Esophagus squamous epithelium (tissue), 5 donors: Measurements from ENCODE around the gene PARP14. TPM values are rescaled to one million over a fixed set of nuclear protein-coding genes. Genes with fewer than 3 reads are reported as not detected.
A peak's percentile ranks its signal among the peaks of the same experiment; 100 is the strongest.

Experiments
- DNase-seq: peaks from one replicate; lab custom pipeline; 2025; lab: John Stamatoyannopoulos, UW
- H3K27ac ChIP-seq, 4 donors: fragments of 200-600 bp; sonication (generic); one replicate each; pipeline ENCODE4 v1.5.1; 2016 to 2019; ENCODE audit warnings: mild to moderate bottlenecking in 1 of 4
- H3K27me3 ChIP-seq, 4 donors: fragments of 200-600 bp; sonication (generic); 1 replicate in 3 of 4; 2 replicates in 1 of 4; pipeline versions ENCODE4 v1.5.1 to v1.6.0; 2017 to 2021; ENCODE audit warnings: antibody characterized with exemption in 1 of 4
- H3K36me3 ChIP-seq, 3 donors: fragments of 200-600 bp; sonication (generic); one replicate each; pipeline ENCODE4 v1.5.1; 2016 to 2019
- H3K4me1 ChIP-seq, 3 donors: fragments of 200-600 bp; sonication (generic); one replicate each; pipeline ENCODE4 v1.5.1; 2017 to 2019
- H3K4me3 ChIP-seq, 4 donors: fragments of 200-600 bp; sonication (generic); 1 replicate in 3 of 4; 2 replicates in 1 of 4; pipeline ENCODE4 v1.5.1; 2016 to 2019; ENCODE audit warnings: mild to moderate bottlenecking in 2 of 4, moderate library complexity in 1 of 4
- H3K9me3 ChIP-seq, 3 donors: fragments of 200-600 bp; sonication (generic); one replicate each; pipeline ENCODE4 v1.5.1; 2016 to 2019
- POLR2A ChIP-seq, 4 donors: fragments of 450-650 bp; IDR thresholded peaks; one replicate each; pipeline ENCODE4 v1.6.1; 2017; ENCODE audit warnings: antibody characterized with exemption in 4 of 4, mild to moderate bottlenecking in 4 of 4, moderate library complexity in 3 of 4
- WGBS, 2 donors: methylation state at CpG; one replicate each; pipeline ENCODE4 v1.1.5; 2018; 5-methylcytosine and 5-hydroxymethylcytosine counted together
- intact Hi-C: fragments of 100-400 bp; cut with DNase I; formaldehyde crosslinking; loops from one replicate; pipeline ENCODE4 v1.15.0; 2022
- total RNA-seq, 4 donors: library from RNA; depleted of rRNA; stranded (reverse); fragments of >200 nt; gene quantifications; one replicate each; pipeline ENCODE4 v1.1.0, GENCODE V29; 2016
- TF ChIP-seq, protein P1 (sequence below), 6 experiments: fragments of 450-650 bp in 4 of 6; fragments of 200-600 bp in 2 of 6; sonication (generic) in 2 of 6; IDR thresholded peaks; one replicate each; pipeline ENCODE4 v1.5.1; 2016 to 2019; ENCODE audit warnings: antibody characterized with exemption in 6 of 6, mild to moderate bottlenecking in 4 of 6, moderate library complexity in 4 of 6
- donor health status: DM: yes; HTN: yes; CAD: no.

Gene PARP14
- total RNA-seq, 4 donors from 2014 or later, result 9.5 to 34.1 (median 22.9) TPM

- Histone ChIP-seq H3K4me3 (no peak overlapping the region), H3K36me3 (peaks cover 0 to 24% (median 0%) of the 10 kb centered on the region in 3 donors), H3K27me3 (no peaks in the 10 kb centered on the region), H3K9me3 (no peaks in the 10 kb centered on the region), H3K4me1 (no peaks in the 10 kb centered on the region), H3K27ac (peak overlapping the region in 1 of 4 donors; percentile 28)
- no peak for DNase-seq
- WGBS, 2 donors, result 75 to 78% methylated on average over 3 of the region's 3 CpGs
- intact Hi-C loops, result no loop called here
- TF ChIP-seq, protein P1, sequence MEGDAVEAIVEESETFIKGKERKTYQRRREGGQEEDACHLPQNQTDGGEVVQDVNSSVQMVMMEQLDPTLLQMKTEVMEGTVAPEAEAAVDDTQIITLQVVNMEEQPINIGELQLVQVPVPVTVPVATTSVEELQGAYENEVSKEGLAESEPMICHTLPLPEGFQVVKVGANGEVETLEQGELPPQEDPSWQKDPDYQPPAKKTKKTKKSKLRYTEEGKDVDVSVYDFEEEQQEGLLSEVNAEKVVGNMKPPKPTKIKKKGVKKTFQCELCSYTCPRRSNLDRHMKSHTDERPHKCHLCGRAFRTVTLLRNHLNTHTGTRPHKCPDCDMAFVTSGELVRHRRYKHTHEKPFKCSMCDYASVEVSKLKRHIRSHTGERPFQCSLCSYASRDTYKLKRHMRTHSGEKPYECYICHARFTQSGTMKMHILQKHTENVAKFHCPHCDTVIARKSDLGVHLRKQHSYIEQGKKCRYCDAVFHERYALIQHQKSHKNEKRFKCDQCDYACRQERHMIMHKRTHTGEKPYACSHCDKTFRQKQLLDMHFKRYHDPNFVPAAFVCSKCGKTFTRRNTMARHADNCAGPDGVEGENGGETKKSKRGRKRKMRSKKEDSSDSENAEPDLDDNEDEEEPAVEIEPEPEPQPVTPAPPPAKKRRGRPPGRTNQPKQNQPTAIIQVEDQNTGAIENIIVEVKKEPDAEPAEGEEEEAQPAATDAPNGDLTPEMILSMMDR (IDR thresholded peaks at IDR 0.05), result no peak
- no peak for TF ChIP-seq POLR2A (IDR thresholded peaks at IDR 0.05)
Observed at GRCh38 chr3:122773944-122774509, 93.4 kb downstream of the PARP14 start.

DNA sequence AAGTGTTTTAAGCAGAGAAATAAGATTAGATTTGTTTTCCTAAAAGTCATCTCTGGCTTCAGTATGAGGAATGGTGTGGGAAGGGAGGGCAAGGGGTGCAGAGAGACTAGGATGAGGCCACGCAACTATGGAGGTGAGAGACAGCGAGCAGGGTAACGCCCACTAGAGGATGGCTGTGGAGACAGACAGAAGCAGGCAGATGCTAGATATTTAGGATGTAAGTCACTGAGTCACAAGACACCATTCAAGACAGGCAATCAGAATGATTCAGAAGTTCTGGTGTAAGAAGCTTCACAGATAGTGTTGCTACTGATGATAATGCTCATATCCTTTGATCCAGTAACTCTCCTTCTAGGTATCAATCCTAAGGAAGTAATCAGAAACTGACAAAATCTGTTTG lies 93.9 kb downstream of the PARP14 start:
- no peaks in the 10 kb centered on the region for H3K27me3 ChIP-seq
- no peak overlapping the region for H3K4me3 ChIP-seq
- H3K4me1 ChIP-seq, result no peaks in the 10 kb centered on the region
- no peak for DNase-seq
- TF ChIP-seq, protein P1 (IDR thresholded peaks at IDR 0.05), result no peak
- no peak for TF ChIP-seq POLR2A (IDR thresholded peaks at IDR 0.05)
- H3K9me3 ChIP-seq, result no peaks in the 10 kb centered on the region
- H3K36me3 ChIP-seq, result peaks cover 0 to 22% (median 0%) of the 10 kb centered on the region in 3 donors
- peak overlapping the region in 1 of 4 donors; percentile 28 for H3K27ac ChIP-seq
- intact Hi-C loops, result no loop called here
- 87 to 95% methylated on average over 3 of the region's 3 CpGs for WGBS, 2 donors

DNA sequence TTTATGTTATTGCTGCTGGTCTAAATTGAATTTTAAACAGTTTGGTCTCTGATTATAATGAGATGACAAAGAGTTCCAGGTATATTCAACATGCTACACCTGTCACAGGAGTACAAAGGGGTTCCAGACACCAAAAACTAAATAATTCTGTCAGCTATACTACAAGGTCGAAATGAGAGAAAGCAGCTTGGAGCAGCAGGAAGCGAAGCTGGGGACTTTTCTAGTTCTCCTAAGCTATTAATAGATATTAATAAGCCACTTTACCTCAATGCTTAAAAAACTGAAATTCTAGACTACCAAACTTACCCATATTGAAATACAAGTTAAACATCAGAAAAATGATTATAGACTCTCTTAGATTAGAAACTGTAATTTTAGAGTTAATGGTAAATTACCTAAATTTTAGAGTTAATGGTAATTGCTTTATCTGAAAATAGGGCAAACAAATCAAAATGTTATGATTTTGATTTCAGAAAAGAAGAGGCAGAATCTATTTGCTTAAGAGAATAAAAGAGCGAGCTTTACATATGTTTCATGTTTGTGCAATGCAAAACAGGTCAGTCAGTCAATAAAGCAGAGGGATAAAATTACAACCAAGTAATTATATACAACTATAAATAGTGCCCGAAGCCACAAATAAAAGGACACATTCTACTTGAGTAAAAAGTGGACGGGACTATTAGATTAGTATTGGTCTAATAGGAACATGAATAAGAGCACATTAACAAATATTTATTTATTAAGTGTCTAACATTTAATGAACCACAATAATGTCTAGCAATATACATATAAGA lies 96.2 kb downstream of the PARP14 start:
- no peaks in the 10 kb centered on the region for H3K9me3 ChIP-seq
- H3K27ac ChIP-seq, result no peak overlapping the region
- no peak for TF ChIP-seq POLR2A (IDR thresholded peaks at IDR 0.05)
- DNase-seq, result no peak
- H3K4me3 ChIP-seq, result no peak overlapping the region
- intact Hi-C loops, result no loop called here
- 72 to 77% methylated on average over 5 of the region's 5 CpGs for WGBS, 2 donors
- peaks cover 0 to 13% (median 0%) of the 10 kb centered on the region in 3 donors for H3K36me3 ChIP-seq
- H3K27me3 ChIP-seq, result no peaks in the 10 kb centered on the region
- H3K4me1 ChIP-seq, result no peaks in the 10 kb centered on the region

DNA sequence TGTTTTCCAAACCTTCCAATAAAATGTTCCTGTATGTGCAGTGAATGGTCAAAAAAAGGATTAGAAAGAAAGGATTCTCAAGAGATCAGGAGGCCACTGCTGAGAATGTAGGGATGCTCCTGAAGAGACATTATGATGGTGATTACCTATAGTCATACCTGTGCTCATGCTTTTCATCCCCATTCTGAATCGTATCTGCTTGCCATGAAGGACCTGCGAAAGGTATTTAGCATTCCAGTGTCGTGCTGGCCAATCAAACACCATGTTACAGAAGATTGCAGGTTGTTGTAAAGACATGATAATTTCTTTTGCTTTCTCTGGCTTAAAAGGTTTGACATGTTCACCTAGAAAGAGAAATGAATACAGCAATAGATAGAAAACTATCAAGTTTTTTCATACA lies 96.9 kb downstream of the PARP14 start:
- Histone ChIP-seq H3K4me3 (no peak overlapping the region), H3K27me3 (no peaks in the 10 kb centered on the region), H3K36me3 (peaks cover 0 to 13% (median 0%) of the 10 kb centered on the region in 3 donors), H3K4me1 (no peaks in the 10 kb centered on the region), H3K27ac (no peak overlapping the region), H3K9me3 (no peaks in the 10 kb centered on the region)
- 72 to 74% methylated on average over 3 of the region's 3 CpGs for WGBS, 2 donors
- no peak for DNase-seq
- TF ChIP-seq, protein P1 (IDR thresholded peaks at IDR 0.05), result no peak
- intact Hi-C loops, result no loop called here

Other genes with a start within 250 kb of the PARP14 start
- gene KPNA1, start 165.9 kb upstream of the PARP14 start, total RNA-seq, result 10 to 100 TPM; 30.0 to 38.1 (median 34.5) TPM
- 10 to 100 TPM; 16.6 to 50.0 (median 19.9) TPM for gene PARP9, start 116.5 kb upstream of the PARP14 start, total RNA-seq
- gene DTX3L, start 116.5 kb upstream of the PARP14 start, total RNA-seq, result 10 to 100 TPM; 17.8 to 25.8 (median 19.9) TPM
- 1 to 10 TPM in 1 of 4 donors, under 1 TPM in 3; 0.08 to 2.3 (median 0.42) TPM for gene PARP15, start 103.2 kb upstream of the PARP14 start, total RNA-seq
- 10 to 100 TPM in 1 of 4 donors, 1 to 10 TPM in 3; 3.4 to 13.9 (median 4.0) TPM for gene HSPBAP1, start 113.0 kb downstream of the PARP14 start, total RNA-seq
- 10 to 100 TPM; 12.2 to 21.4 (median 15.9) TPM for gene SLC49A4, start 114.2 kb downstream of the PARP14 start, total RNA-seq